Breast epithelium (tissue), 4 donors: ENCODE data around the gene SRPK1. TPM values are rescaled to one million over a fixed set of nuclear protein-coding genes. Genes with fewer than 3 reads are reported as not detected.

Experiments used
- DNase-seq, 2 donors: peaks; one replicate each; pipeline ENCODE4 v3.0.0-alpha.2; 2019; ENCODE audit warnings: low spot score in 2 of 2
- H3K27ac ChIP-seq, 2 donors: fragments of 200-600 bp; sonication (generic) in 1 of 2; one replicate each; pipeline ENCODE4 v1.5.1; 2016 to 2019; ENCODE audit warnings: mild to moderate bottlenecking in 1 of 2
- H3K27me3 ChIP-seq, 2 donors: fragments of 200-600 bp; sonication (generic) in 1 of 2; one replicate each; pipeline versions ENCODE4 v1.5.1 to v1.6.0; 2017 to 2019; ENCODE audit warnings: control low read depth in 1 of 2, mild to moderate bottlenecking in 1 of 2
- H3K36me3 ChIP-seq: fragments of 200-600 bp; one replicate; pipeline ENCODE4 v1.5.1; 2019
- H3K4me1 ChIP-seq, 2 donors: fragments of 200-600 bp; sonication (generic); one replicate each; pipeline ENCODE4 v1.5.1; 2016 to 2019; ENCODE audit warnings: control low read depth in 1 of 2
- H3K4me3 ChIP-seq, 3 donors: fragments of 200-600 bp; sonication (generic); 1 replicate in 2 of 3; 2 replicates in 1 of 3; pipeline ENCODE4 v1.5.1; 2016 to 2019; ENCODE audit warnings: mild to moderate bottlenecking in 3 of 3, moderate library complexity in 2 of 3
- H3K9me3 ChIP-seq, 2 donors: fragments of 200-600 bp; sonication (generic) in 1 of 2; one replicate each; pipeline ENCODE4 v1.5.1; 2016 to 2019; ENCODE audit warnings: control low read depth in 1 of 2
- CTCF ChIP-seq, 3 donors: fragments of 450-650 bp; IDR thresholded peaks; one replicate each; pipeline ENCODE4 v1.5.1; 2016 to 2017; ENCODE audit warnings: antibody characterized with exemption in 3 of 3, mild to moderate bottlenecking in 3 of 3, moderate library complexity in 3 of 3
- POLR2A ChIP-seq: fragments of 450-650 bp; IDR thresholded peaks from one replicate; pipeline ENCODE4 v1.6.1; 2016; ENCODE audit warnings: antibody characterized with exemption, mild to moderate bottlenecking, moderate library complexity
- POLR2AphosphoS5 ChIP-seq, 3 donors: sonication (generic); formaldehyde crosslinking; IDR thresholded peaks; one replicate each; pipeline ENCODE4 v1.6.1; 2017; ENCODE audit warnings: antibody characterized with exemption in 3 of 3
- intact Hi-C: fragments of 100-400 bp; cut with DNase I; formaldehyde crosslinking; loops from one replicate; pipeline ENCODE4 v1.15.1; 2023; ENCODE audit warnings: low total_unique reads
- total RNA-seq, 3 donors: library from RNA; depleted of rRNA; stranded (reverse); fragments of >200 nt; gene quantifications; one replicate each; pipeline ENCODE4 v1.1.0, GENCODE V29; 2016

The SRPK1 gene
- total RNA-seq, 3 donors from 2014 or later = 29.1 to 77.7 (median 61.3) TPM

- TF ChIP-seq CTCF (IDR thresholded peaks at IDR 0.05) = no peak
- TF ChIP-seq POLR2AphosphoS5 (IDR thresholded peaks at IDR 0.05) = no peak
- TF ChIP-seq POLR2A = no peak
- no peaks in the 10 kb centered on the region for H3K4me1 ChIP-seq
- H3K27me3 ChIP-seq = no peaks in the 10 kb centered on the region
- intact Hi-C loops = no loop called here
- H3K4me3 ChIP-seq = no peak overlapping the region
- no peak for DNase-seq
- no peaks in the 10 kb centered on the region for H3K36me3 ChIP-seq
- H3K27ac ChIP-seq = no peak overlapping the region
- H3K9me3 ChIP-seq = no peaks in the 10 kb centered on the region
Measured at GRCh38 chr6:35798706-35799105, 122.2 kb downstream of the SRPK1 start.

DNA sequence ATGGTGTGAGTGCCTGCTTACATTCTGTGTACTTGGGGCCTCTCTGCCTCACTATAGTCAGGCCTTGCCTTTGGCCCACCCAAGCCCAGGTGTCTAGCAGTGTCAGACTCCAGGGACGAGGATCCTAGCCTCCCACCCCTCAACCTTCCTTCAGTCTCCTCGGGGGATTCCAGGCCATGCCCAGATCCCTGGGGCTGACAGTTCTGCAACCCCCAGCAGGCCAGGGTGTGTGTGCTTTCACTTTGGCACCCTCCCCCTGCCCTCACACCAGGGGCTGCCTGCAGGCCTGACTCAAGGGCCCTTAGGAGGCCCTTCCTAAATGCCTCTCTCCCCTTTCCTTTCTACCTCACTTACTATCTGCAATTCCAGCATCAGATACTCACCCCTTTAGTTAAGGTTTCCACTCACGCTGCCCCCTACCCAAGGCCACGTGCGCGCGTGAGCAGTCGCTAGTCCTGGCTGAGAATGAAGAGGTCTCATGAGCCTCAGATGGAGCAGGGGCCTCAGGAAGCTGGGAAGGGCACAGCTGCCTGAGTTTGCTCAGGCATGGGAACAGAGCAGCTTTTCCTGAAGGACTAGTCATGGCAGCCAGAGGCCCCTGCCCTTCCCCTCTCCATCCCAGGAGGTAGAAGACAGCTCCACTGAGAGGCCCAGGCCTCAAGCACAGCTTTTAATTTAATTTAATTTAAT lies 122.9 kb downstream of the SRPK1 start:
- Histone ChIP-seq H3K27ac (no peak overlapping the region), H3K4me1 (no peaks in the 10 kb centered on the region), H3K36me3 (no peaks in the 10 kb centered on the region), H3K27me3 (no peaks in the 10 kb centered on the region), H3K9me3 (no peaks in the 10 kb centered on the region), H3K4me3 (no peak overlapping the region)
- TF ChIP-seq CTCF (IDR thresholded peaks at IDR 0.05) (no peak), POLR2A (no peak), POLR2AphosphoS5 (IDR thresholded peaks at IDR 0.05) (no peak)
- intact Hi-C loops = no loop called here
- no peak for DNase-seq

DNA sequence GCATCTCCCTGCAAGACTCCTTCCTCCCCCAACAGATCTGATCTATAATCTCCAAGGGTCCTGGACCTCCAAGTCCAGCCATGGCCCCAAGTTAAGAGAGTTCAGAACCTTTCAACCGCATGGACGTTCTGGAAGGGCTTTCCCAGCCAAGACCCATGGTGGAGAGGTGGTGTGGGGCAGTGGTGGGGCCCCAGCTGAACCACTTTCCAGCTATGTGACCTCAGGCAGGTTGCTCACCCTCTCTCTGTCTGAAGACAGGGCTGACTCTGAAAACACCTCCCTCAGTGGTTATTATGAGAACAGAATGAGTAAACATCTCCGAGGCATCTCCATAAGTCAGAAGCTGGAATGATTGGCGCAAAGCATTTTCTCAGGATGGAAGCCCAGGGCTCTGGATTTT lies 124.7 kb downstream of the SRPK1 start:
- Histone ChIP-seq H3K27ac (no peak overlapping the region), H3K9me3 (no peaks in the 10 kb centered on the region), H3K27me3 (no peaks in the 10 kb centered on the region), H3K36me3 (no peaks in the 10 kb centered on the region), H3K4me3 (no peak overlapping the region), H3K4me1 (no peaks in the 10 kb centered on the region)
- no peak for TF ChIP-seq CTCF (IDR thresholded peaks at IDR 0.05)
- TF ChIP-seq POLR2A = no peak
- TF ChIP-seq POLR2AphosphoS5 (IDR thresholded peaks at IDR 0.05) = no peak
- intact Hi-C loops = no loop called here
- no peak for DNase-seq

DNA sequence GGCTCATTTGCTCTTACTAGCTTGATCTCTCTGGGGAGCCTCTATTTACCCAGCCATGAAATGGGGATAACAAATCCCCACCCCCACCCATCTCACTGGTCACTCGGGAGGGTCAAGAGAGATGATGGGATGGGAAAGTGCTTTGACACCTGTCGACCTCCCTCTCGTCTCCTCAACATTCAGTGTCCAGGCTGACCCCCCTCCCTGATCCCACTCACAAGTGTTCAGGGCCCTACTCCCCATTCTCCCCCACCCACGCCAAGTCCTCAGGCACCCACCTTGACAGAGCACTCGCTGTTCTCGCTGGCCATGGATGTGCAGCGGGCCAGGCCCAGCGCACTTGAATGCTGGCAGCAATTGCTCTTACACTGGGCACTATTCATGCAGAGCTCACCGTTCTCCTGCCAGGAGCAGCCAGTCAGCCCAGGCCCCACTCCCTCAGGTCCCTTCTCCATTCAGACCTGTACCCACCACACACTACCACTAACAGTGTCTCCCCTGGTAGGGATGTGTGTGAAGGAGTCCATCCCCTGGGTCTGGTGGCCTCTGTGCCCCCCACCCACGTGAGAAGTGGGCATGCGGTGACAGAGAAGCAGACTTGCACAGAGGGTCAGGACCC lies 125.3 kb downstream of the SRPK1 start:
- intact Hi-C loops = no loop called here
- DNase-seq = no peak
- H3K4me3 ChIP-seq = no peak overlapping the region

More for the DNA sequence above, 125.3 kb downstream of the SRPK1 start:
- TF ChIP-seq CTCF (IDR thresholded peaks at IDR 0.05) = no peak
- no peak for TF ChIP-seq POLR2A
- TF ChIP-seq POLR2AphosphoS5 (IDR thresholded peaks at IDR 0.05) = no peak
- Histone ChIP-seq H3K9me3 (no peaks in the 10 kb centered on the region), H3K27ac (no peak overlapping the region), H3K27me3 (no peaks in the 10 kb centered on the region), H3K36me3 (no peaks in the 10 kb centered on the region), H3K4me1 (no peaks in the 10 kb centered on the region)
